Measurements from ENCODE around the gene CLIP2. TPM values are rescaled to one million over a fixed set of nuclear protein-coding genes. Genes with fewer than 3 reads are reported as not detected.

CLIP2 gene
- total and polyA plus RNA-seq, 2 of the 8 experiments (the other 6 are each of a cell fraction or from before 2014, with no cell fraction given): 8.3 to 41.5 TPM

DNA sequence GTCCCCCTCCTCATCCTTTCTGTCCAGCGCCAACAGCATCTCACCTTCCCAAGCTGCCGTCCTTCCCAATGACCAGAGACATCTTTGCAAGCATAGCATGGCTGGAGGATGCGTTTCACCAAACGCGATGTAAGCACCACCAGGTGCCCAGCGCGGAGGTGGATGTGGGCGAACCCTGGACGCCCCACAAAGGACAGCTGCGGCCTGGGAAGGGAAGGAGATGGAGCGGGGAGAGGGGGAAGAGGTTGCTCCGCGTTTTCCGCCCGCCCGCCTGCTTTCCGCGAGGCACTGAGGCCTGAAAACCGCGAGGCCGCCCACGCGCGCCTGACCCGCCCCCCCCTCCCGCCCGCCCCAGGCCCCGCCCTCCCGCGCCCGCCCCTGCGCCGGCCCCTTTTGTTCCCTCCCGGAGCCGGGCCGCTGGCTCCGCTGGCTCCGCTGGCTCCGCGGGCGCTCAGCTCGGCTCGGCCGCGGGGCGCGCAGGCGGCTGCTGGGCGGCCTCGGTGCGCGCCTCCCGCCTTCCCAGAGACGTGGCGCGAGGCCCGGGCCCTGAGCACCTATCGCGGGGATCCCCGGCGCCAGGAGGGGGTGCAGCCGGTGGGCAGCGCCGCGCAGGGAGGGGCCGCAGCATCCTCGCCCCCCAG lies at the start of gene CLIP2 (continued):
- no peak; a peak in 1 of 4 replicates for TF ChIP-seq RAD21 (IDR thresholded peaks at IDR 0.05 in 1 of 2, conservative IDR thresholded peaks at IDR 0.05 in 1 of 2; ENCODE audit: low read depth in 2 of 2, low read length in 2 of 2)
- TF ChIP-seq JUN (IDR thresholded peaks at IDR 0.05; ENCODE audit: low read depth, low read length): no peak
- TF ChIP-seq CTBP2 (IDR thresholded peaks at IDR 0.05; ENCODE audit: borderline replicate concordance, insufficient read depth, insufficient read length, low read length): peak; percentile 69
- TF ChIP-seq POLR2AphosphoS5 (IDR thresholded peaks at IDR 0.05; ENCODE audit: low read depth, low read length): no peak
- TF ChIP-seq RFX5 (IDR thresholded peaks at IDR 0.05; ENCODE audit: borderline replicate concordance, low read depth, low read length): no peak
- no peak for TF ChIP-seq POU5F1 (IDR thresholded peaks at IDR 0.05; ENCODE audit: low read depth, low read length)
- TF ChIP-seq, protein P1, sequence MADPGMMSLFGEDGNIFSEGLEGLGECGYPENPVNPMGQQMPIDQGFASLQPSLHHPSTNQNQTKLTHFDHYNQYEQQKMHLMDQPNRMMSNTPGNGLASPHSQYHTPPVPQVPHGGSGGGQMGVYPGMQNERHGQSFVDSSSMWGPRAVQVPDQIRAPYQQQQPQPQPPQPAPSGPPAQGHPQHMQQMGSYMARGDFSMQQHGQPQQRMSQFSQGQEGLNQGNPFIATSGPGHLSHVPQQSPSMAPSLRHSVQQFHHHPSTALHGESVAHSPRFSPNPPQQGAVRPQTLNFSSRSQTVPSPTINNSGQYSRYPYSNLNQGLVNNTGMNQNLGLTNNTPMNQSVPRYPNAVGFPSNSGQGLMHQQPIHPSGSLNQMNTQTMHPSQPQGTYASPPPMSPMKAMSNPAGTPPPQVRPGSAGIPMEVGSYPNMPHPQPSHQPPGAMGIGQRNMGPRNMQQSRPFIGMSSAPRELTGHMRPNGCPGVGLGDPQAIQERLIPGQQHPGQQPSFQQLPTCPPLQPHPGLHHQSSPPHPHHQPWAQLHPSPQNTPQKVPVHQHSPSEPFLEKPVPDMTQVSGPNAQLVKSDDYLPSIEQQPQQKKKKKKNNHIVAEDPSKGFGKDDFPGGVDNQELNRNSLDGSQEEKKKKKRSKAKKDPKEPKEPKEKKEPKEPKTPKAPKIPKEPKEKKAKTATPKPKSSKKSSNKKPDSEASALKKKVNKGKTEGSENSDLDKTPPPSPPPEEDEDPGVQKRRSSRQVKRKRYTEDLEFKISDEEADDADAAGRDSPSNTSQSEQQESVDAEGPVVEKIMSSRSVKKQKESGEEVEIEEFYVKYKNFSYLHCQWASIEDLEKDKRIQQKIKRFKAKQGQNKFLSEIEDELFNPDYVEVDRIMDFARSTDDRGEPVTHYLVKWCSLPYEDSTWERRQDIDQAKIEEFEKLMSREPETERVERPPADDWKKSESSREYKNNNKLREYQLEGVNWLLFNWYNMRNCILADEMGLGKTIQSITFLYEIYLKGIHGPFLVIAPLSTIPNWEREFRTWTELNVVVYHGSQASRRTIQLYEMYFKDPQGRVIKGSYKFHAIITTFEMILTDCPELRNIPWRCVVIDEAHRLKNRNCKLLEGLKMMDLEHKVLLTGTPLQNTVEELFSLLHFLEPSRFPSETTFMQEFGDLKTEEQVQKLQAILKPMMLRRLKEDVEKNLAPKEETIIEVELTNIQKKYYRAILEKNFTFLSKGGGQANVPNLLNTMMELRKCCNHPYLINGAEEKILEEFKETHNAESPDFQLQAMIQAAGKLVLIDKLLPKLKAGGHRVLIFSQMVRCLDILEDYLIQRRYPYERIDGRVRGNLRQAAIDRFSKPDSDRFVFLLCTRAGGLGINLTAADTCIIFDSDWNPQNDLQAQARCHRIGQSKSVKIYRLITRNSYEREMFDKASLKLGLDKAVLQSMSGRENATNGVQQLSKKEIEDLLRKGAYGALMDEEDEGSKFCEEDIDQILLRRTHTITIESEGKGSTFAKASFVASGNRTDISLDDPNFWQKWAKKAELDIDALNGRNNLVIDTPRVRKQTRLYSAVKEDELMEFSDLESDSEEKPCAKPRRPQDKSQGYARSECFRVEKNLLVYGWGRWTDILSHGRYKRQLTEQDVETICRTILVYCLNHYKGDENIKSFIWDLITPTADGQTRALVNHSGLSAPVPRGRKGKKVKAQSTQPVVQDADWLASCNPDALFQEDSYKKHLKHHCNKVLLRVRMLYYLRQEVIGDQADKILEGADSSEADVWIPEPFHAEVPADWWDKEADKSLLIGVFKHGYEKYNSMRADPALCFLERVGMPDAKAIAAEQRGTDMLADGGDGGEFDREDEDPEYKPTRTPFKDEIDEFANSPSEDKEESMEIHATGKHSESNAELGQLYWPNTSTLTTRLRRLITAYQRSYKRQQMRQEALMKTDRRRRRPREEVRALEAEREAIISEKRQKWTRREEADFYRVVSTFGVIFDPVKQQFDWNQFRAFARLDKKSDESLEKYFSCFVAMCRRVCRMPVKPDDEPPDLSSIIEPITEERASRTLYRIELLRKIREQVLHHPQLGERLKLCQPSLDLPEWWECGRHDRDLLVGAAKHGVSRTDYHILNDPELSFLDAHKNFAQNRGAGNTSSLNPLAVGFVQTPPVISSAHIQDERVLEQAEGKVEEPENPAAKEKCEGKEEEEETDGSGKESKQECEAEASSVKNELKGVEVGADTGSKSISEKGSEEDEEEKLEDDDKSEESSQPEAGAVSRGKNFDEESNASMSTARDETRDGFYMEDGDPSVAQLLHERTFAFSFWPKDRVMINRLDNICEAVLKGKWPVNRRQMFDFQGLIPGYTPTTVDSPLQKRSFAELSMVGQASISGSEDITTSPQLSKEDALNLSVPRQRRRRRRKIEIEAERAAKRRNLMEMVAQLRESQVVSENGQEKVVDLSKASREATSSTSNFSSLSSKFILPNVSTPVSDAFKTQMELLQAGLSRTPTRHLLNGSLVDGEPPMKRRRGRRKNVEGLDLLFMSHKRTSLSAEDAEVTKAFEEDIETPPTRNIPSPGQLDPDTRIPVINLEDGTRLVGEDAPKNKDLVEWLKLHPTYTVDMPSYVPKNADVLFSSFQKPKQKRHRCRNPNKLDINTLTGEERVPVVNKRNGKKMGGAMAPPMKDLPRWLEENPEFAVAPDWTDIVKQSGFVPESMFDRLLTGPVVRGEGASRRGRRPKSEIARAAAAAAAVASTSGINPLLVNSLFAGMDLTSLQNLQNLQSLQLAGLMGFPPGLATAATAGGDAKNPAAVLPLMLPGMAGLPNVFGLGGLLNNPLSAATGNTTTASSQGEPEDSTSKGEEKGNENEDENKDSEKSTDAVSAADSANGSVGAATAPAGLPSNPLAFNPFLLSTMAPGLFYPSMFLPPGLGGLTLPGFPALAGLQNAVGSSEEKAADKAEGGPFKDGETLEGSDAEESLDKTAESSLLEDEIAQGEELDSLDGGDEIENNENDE (IDR thresholded peaks at IDR 0.05; ENCODE audit: insufficient replicate concordance, low read length): no peak
- no peak for TF ChIP-seq HDAC6 (IDR thresholded peaks at IDR 0.05; ENCODE audit: low read depth, low read length)
- TF ChIP-seq TBP (IDR thresholded peaks at IDR 0.05; ENCODE audit: low read depth, low read length): no peak
- TF ChIP-seq CEBPB (IDR thresholded peaks at IDR 0.05; ENCODE audit: low read depth, low read length): no peak
- TF ChIP-seq TAF7 (optimal IDR thresholded peaks at IDR 0.05; ENCODE audit: borderline replicate concordance, low read depth, low read length): no peak
